ENCODE measurements around the gene NELFCD. TPM values are rescaled to one million over a fixed set of nuclear protein-coding genes. Genes with fewer than 3 reads are reported as not detected.

NELFCD gene
- total RNA-seq, 1 experiment from 2014 or later = 64.8 TPM

Other genes with a start within 250 kb of the NELFCD start
- gene GNAS-AS1, start 130.4 kb upstream of the NELFCD start, total RNA-seq (2014; rRNA removed; shearing (Covaris generic); ENCODE audit: low replicate concordance) = 3.1 and 5.2 TPM in 2 replicates
- gene GNAS, start 128.5 kb upstream of the NELFCD start, total RNA-seq (2014; rRNA removed; shearing (Covaris generic); ENCODE audit: low replicate concordance) = 471 and 541 TPM in 2 replicates
- 338 and 349 TPM in 2 replicates for gene CTSZ, start 26.0 kb downstream of the NELFCD start, total RNA-seq (2014; rRNA removed; shearing (Covaris generic); ENCODE audit: low replicate concordance)
- not detected in 2 replicates for gene TUBB1, start 38.2 kb downstream of the NELFCD start, total RNA-seq (2014; rRNA removed; shearing (Covaris generic); ENCODE audit: low replicate concordance)
- gene ATP5F1E, start 51.1 kb downstream of the NELFCD start, total RNA-seq (2014; rRNA removed; shearing (Covaris generic); ENCODE audit: low replicate concordance) = 42.7 and 54.7 TPM in 2 replicates
- gene PRELID3B, start 61.5 kb downstream of the NELFCD start, total RNA-seq (2014; rRNA removed; shearing (Covaris generic); ENCODE audit: low replicate concordance) = 110 and 128 TPM in 2 replicates
- not detected in 2 replicates for gene ZNF831, start 182.6 kb downstream of the NELFCD start, total RNA-seq (2014; rRNA removed; shearing (Covaris generic); ENCODE audit: low replicate concordance)